H1 (cell line): ENCODE measurements around the gene ABHD13.

Experiments used
- BRCA1 ChIP-seq: IDR thresholded peaks from 2 replicates; pipeline ENCODE4 v1.6.1; 2012; ENCODE audit warnings: low read depth, low read length, improper control_type of control experiment
- CEBPB ChIP-seq: IDR thresholded peaks from 2 replicates; pipeline ENCODE4 v1.6.1; 2012; ENCODE audit warnings: low read depth, low read length
- CREB1 ChIP-seq: IDR thresholded peaks from 2 replicates; pipeline ENCODE4 v1.6.1; 2012; ENCODE audit warnings: inconsistent platforms
- EP300 ChIP-seq, 2 experiments: IDR thresholded peaks; 1 replicate in 1 of 2; 2 replicates in 1 of 2; pipeline ENCODE4 v1.6.1; 2011 to 2012; ENCODE audit warnings: low read depth in 2 of 2, low read length in 2 of 2, mild to moderate bottlenecking in 2 of 2, borderline replicate concordance in 1 of 2, inconsistent platforms in 1 of 2, moderate library complexity in 1 of 2
- EZH2 ChIP-seq: fragments of 200-600 bp; sonication (generic); IDR thresholded peaks from 2 replicates; pipeline ENCODE4 v1.7.1; 2012; ENCODE audit warnings: low read depth, mild to moderate bottlenecking, moderate library complexity, low read length, inconsistent platforms; ENCODE audit not compliant: severe bottlenecking
- KDM1A ChIP-seq: fragments of 200-600, 300-600 bp; sonication (generic); IDR thresholded peaks from 2 replicates; pipeline ENCODE4 v1.7.1; 2016; ENCODE audit warnings: mild to moderate bottlenecking, low read length, borderline replicate concordance
- POLR2A ChIP-seq, 2 experiments: IDR thresholded peaks; 1 replicate in 1 of 2; 2 replicates in 1 of 2; pipeline ENCODE4 v1.6.1; 2011; ENCODE audit warnings: low read depth in 2 of 2, low read length in 2 of 2, mild to moderate bottlenecking in 2 of 2; ENCODE audit errors: control extremely low read depth in 1 of 2
- POLR2AphosphoS5 ChIP-seq: IDR thresholded peaks from 2 replicates; pipeline ENCODE4 v1.6.1; 2011; ENCODE audit warnings: low read depth, low read length
- TAF1 ChIP-seq: IDR thresholded peaks from 2 replicates; pipeline ENCODE4 v1.6.1; 2011; ENCODE audit warnings: mild to moderate bottlenecking, low read depth, low read length
- TAF7 ChIP-seq: optimal IDR thresholded peaks from 2 replicates; pipeline ENCODE3; 2011; ENCODE audit warnings: low read depth, mild to moderate bottlenecking, inconsistent platforms, low read length, moderate library complexity, borderline replicate concordance
- TF ChIP-seq, protein P1 (sequence below): IDR thresholded peaks from 2 replicates; pipeline ENCODE4 v1.6.1; 2011; ENCODE audit warnings: low read length, improper control_type of control experiment
- TF ChIP-seq, protein P2 (sequence below), 3 experiments: IDR thresholded peaks; 1 replicate in 2 of 3; 2 replicates in 1 of 3; pipeline versions ENCODE4 v1.5.1 to v1.6.1; 2011; ENCODE audit warnings: low read length in 3 of 3, mild to moderate bottlenecking in 3 of 3, inconsistent platforms in 2 of 3, low read depth in 1 of 3, moderate library complexity in 1 of 3; ENCODE audit not compliant: insufficient read depth in 1 of 3; ENCODE audit errors: control extremely low read depth in 1 of 3
- TF ChIP-seq, protein P3 (sequence below): IDR thresholded peaks from 2 replicates; pipeline ENCODE4 v1.6.1; 2012; ENCODE audit warnings: inconsistent platforms

DNA sequence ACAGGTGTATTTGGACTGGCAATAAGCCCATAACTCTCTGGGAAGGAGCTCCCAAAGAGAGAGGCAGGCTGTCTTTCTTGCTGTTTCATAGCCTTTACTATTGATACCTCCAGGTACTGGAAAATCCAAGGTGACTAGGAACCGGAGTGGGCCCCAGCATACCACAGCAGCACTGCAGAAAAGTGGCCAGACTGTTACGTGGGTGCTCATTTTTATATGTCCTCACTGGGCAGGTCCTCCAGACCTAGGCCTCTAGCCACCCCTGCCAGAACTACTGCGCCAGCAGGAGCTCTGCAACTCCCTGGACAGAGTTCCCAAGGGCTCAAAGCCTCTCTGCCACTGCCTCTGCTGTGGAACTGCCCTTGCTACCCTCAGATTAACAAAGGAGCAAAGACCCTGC is 49.3 kb upstream of the ABHD13 start:
- TF ChIP-seq TAF1 (no peak), EZH2 (no peak), CREB1 (no peak), EP300 (IDR thresholded peaks at IDR 0.05; ENCODE audit: borderline replicate concordance in 1 of 2, low read depth in 2 of 2, low read length in 2 of 2) (no peak), KDM1A (no peak), POLR2AphosphoS5 (no peak), CEBPB (no peak), BRCA1 (no peak), TAF7 (no peak), POLR2A (IDR thresholded peaks at IDR 0.05; ENCODE audit: control extremely low read depth in 1 of 2, low read depth in 2 of 2, low read length in 2 of 2) (no peak)
- TF ChIP-seq, protein P1, sequence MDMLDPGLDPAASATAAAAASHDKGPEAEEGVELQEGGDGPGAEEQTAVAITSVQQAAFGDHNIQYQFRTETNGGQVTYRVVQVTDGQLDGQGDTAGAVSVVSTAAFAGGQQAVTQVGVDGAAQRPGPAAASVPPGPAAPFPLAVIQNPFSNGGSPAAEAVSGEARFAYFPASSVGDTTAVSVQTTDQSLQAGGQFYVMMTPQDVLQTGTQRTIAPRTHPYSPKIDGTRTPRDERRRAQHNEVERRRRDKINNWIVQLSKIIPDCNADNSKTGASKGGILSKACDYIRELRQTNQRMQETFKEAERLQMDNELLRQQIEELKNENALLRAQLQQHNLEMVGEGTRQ = no peak
- TF ChIP-seq, protein P2, sequence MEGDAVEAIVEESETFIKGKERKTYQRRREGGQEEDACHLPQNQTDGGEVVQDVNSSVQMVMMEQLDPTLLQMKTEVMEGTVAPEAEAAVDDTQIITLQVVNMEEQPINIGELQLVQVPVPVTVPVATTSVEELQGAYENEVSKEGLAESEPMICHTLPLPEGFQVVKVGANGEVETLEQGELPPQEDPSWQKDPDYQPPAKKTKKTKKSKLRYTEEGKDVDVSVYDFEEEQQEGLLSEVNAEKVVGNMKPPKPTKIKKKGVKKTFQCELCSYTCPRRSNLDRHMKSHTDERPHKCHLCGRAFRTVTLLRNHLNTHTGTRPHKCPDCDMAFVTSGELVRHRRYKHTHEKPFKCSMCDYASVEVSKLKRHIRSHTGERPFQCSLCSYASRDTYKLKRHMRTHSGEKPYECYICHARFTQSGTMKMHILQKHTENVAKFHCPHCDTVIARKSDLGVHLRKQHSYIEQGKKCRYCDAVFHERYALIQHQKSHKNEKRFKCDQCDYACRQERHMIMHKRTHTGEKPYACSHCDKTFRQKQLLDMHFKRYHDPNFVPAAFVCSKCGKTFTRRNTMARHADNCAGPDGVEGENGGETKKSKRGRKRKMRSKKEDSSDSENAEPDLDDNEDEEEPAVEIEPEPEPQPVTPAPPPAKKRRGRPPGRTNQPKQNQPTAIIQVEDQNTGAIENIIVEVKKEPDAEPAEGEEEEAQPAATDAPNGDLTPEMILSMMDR (IDR thresholded peaks at IDR 0.05; ENCODE audit: control extremely low read depth in 1 of 3, insufficient read depth in 1 of 3, low read depth in 1 of 3, low read length in 3 of 3) = no peak
- TF ChIP-seq, protein P3, sequence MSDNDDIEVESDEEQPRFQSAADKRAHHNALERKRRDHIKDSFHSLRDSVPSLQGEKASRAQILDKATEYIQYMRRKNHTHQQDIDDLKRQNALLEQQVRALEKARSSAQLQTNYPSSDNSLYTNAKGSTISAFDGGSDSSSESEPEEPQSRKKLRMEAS = no peak
